ENCODE measurements around the gene CFAP54.

DNA sequence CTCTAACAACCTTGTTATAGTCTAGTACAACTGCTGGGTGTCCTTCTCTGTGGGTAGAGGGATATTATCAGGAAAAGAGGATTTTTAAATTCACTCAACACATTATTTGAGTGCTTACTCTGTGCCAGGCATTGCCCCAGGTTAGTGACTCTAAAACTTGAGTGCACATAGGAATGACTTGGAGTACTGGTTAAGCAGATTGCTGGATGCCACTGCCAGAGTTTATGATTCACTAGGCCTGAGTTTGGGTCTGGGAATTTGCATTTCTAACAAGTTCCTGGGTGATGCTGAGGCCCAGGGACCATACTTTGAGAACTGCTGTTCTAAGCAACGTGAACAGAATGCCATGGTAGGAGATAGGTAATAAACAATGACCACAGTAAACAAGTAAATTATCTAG lies 96.6 kb downstream of the CFAP54 start:
- TF ChIP-seq POLR2A (IDR thresholded peaks at IDR 0.05): no peak
- TF ChIP-seq, protein P1, sequence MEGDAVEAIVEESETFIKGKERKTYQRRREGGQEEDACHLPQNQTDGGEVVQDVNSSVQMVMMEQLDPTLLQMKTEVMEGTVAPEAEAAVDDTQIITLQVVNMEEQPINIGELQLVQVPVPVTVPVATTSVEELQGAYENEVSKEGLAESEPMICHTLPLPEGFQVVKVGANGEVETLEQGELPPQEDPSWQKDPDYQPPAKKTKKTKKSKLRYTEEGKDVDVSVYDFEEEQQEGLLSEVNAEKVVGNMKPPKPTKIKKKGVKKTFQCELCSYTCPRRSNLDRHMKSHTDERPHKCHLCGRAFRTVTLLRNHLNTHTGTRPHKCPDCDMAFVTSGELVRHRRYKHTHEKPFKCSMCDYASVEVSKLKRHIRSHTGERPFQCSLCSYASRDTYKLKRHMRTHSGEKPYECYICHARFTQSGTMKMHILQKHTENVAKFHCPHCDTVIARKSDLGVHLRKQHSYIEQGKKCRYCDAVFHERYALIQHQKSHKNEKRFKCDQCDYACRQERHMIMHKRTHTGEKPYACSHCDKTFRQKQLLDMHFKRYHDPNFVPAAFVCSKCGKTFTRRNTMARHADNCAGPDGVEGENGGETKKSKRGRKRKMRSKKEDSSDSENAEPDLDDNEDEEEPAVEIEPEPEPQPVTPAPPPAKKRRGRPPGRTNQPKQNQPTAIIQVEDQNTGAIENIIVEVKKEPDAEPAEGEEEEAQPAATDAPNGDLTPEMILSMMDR (IDR thresholded peaks at IDR 0.05): no peak

Measured in thyroid gland (tissue), 4 donors.